HEK293T (cell line): ENCODE results near the gene CTNNA1.

Experiments used
- ARNT ChIP-seq: fragments of 450-650 bp; IDR thresholded peaks from 2 replicates; pipeline ENCODE4 v1.6.1; 2017; ENCODE audit warnings: mild to moderate bottlenecking
- BHLHE40 ChIP-seq: fragments of 450-650 bp; IDR thresholded peaks from 2 replicates; pipeline ENCODE4 v1.6.1; 2016; ENCODE audit warnings: mild to moderate bottlenecking, moderate library complexity, borderline replicate concordance
- FOXA1 ChIP-seq: fragments of 450-650 bp; IDR thresholded peaks from 2 replicates; pipeline ENCODE4 v1.6.1; 2016; ENCODE audit warnings: mild to moderate bottlenecking
- FOXM1 ChIP-seq: fragments of 450-650 bp; IDR thresholded peaks from 2 replicates; pipeline ENCODE4 v1.6.1; 2017; ENCODE audit warnings: mild to moderate bottlenecking, borderline replicate concordance
- LEF1 ChIP-seq: fragments of 450-650 bp; IDR thresholded peaks from 2 replicates; pipeline ENCODE4 v1.6.1; 2017; ENCODE audit warnings: mild to moderate bottlenecking, borderline replicate concordance
- SP1 ChIP-seq: fragments of 450-650 bp; IDR thresholded peaks from 2 replicates; pipeline ENCODE4 v1.6.1; 2017
- SUZ12 ChIP-seq: fragments of 450-650 bp; IDR thresholded peaks from 2 replicates; pipeline ENCODE4 v1.6.1; 2016; ENCODE audit warnings: mild to moderate bottlenecking
- ZNF384 ChIP-seq: fragments of 450-650 bp; IDR thresholded peaks from 2 replicates; pipeline ENCODE4 v1.6.1; 2016

- TF ChIP-seq SP1 = no peak
- TF ChIP-seq FOXA1 = no peak
- no peak for TF ChIP-seq BHLHE40
- no peak for TF ChIP-seq SUZ12
- TF ChIP-seq LEF1 = no peak
- TF ChIP-seq ZNF384 = no peak
- no peak for TF ChIP-seq FOXM1
- no peak for TF ChIP-seq ARNT
Observed at GRCh38 chr5:138831703-138832102, 78.5 kb downstream of the CTNNA1 start.
